Neural crest cell (in vitro differentiated cells): ENCODE measurements around the gene TMEM9B. TPM values are rescaled to one million over a fixed set of nuclear protein-coding genes. Genes with fewer than 3 reads are reported as not detected.
"Not testable (repeated sequence)": the region's sequence is repeated elsewhere in the genome, so short reads cannot be mapped to it uniquely, and the experiment has no call there.

ENCODE experiments used
- DNase-seq: peaks from one replicate; pipeline ENCODE4 v3.0.0; 2021; ENCODE audit warnings: low read depth, mixed read lengths, low spot score
- H3K27ac Mint-ChIP-seq: one replicate; pipeline ENCODE4 v1.8.0; 2021; ENCODE audit warnings: mild to moderate bottlenecking, mixed read lengths; ENCODE audit not compliant: unreplicated experiment
- H3K27me3 Mint-ChIP-seq: 2 replicates; pipeline ENCODE4 v1.8.0; 2021; ENCODE audit warnings: low read depth, mild to moderate bottlenecking, mixed read lengths
- H3K36me3 Mint-ChIP-seq: 2 replicates; pipeline ENCODE4 v1.8.0; 2021; ENCODE audit warnings: low read depth, mild to moderate bottlenecking, mixed read lengths
- H3K4me1 Mint-ChIP-seq: 2 replicates; pipeline ENCODE4 v1.8.0; 2021; ENCODE audit warnings: mixed read lengths
- H3K4me3 Mint-ChIP-seq: one replicate; pipeline ENCODE4 v1.8.0; 2021; ENCODE audit warnings: mild to moderate bottlenecking, mixed read lengths
- H3K9me3 Mint-ChIP-seq: 2 replicates; pipeline ENCODE4 v1.8.0; 2021; ENCODE audit warnings: mixed read lengths
- total RNA-seq: library from RNA; stranded (reverse); gene quantifications from 2 replicates; pipeline ENCODE4 v1.2.1, GENCODE V29; 2021
- TF ChIP-seq, protein P1 (sequence below): fragments of 200-600 bp; sonication (generic); conservative IDR thresholded peaks from 2 replicates; pipeline ENCODE4 v1.5.0; 2021; ENCODE audit warnings: antibody characterized with exemption, mild to moderate bottlenecking

The TMEM9B gene
- total RNA-seq, 1 donor from 2014 or later: 15.7 TPM

DNA sequence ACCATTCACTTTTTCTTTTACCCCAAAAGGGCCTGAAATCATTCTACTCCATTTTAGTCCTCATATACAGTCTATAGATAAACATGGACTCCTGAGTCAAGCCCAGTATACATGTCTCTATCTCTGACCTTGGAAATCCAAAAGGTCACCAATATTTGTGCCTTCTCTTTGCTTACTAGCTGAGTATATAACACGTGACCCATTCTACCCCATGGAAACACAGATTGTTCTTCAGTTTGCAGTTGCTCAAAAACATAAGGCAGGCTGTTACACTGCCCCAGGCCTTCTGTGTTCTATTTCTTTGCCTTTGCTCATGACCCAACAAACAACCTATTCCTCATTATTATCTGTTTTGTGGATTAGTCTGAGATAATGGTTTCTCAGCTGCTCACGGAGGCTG, 33.8 kb upstream of the TMEM9B start:
- Mint-ChIP-seq H3K4me3 (no peak overlapping the region), H3K36me3 (no peaks in the 10 kb centered on the region), H3K27me3 (peaks cover 39% of the 10 kb centered on the region), H3K27ac (no peak overlapping the region), H3K9me3 (no peaks in the 10 kb centered on the region), H3K4me1 (peaks cover 4% of the 10 kb centered on the region)
- DNase-seq: no peak
- TF ChIP-seq, protein P1, sequence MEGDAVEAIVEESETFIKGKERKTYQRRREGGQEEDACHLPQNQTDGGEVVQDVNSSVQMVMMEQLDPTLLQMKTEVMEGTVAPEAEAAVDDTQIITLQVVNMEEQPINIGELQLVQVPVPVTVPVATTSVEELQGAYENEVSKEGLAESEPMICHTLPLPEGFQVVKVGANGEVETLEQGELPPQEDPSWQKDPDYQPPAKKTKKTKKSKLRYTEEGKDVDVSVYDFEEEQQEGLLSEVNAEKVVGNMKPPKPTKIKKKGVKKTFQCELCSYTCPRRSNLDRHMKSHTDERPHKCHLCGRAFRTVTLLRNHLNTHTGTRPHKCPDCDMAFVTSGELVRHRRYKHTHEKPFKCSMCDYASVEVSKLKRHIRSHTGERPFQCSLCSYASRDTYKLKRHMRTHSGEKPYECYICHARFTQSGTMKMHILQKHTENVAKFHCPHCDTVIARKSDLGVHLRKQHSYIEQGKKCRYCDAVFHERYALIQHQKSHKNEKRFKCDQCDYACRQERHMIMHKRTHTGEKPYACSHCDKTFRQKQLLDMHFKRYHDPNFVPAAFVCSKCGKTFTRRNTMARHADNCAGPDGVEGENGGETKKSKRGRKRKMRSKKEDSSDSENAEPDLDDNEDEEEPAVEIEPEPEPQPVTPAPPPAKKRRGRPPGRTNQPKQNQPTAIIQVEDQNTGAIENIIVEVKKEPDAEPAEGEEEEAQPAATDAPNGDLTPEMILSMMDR: no peak

DNA sequence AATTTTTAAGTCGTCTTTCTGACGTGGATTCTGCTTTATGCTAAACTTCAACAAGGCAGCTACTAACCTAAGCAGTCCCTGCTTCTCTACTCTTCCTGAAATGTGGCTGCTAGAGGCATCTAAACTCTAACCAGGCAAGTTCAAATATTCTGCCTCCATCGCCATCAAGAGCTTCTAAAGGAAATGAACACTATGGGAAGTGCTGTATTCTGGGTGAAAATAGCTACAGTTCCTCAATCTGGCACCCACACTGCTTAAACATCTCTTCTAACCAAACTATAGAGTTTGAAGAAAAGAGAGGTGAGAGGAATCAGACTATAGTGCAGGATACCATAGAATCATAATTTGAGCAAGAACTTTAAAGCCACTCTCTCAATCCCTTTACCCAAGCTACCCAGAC, 33.2 kb upstream of the TMEM9B start:
- Mint-ChIP-seq H3K4me3 (no peak overlapping the region), H3K4me1 (peaks cover 4% of the 10 kb centered on the region), H3K36me3 (no peaks in the 10 kb centered on the region), H3K27ac (no peak overlapping the region), H3K27me3 (peaks cover 33% of the 10 kb centered on the region), H3K9me3 (no peaks in the 10 kb centered on the region)
- TF ChIP-seq, protein P1: no peak
- DNase-seq: no peak

DNA sequence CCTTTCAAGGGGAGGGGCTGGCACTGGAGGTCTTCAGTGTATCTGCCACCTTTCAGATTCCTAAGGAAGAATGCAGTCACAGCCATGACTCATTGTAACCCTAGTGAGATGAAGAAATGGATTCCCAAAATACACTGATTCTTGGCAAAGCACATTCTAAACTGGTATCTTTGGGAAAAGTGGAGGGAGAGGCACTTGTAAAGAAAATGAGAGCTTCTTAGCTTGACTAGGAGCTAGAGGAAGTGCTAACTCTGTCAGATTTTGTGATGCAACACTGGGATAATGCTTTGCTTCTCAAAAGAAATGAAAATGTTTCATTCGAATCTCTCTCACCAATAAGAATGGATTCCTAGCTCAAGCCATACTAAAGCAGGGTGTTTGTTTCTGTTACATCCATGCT, 25.2 kb upstream of the TMEM9B start:
- Mint-ChIP-seq H3K4me3 (no peak overlapping the region), H3K27ac (no peak overlapping the region), H3K36me3 (no peaks in the 10 kb centered on the region), H3K9me3 (no peaks in the 10 kb centered on the region), H3K4me1 (peaks cover 4% of the 10 kb centered on the region), H3K27me3 (peaks cover 3% of the 10 kb centered on the region)
- DNase-seq: no peak
- TF ChIP-seq, protein P1: no peak

DNA sequence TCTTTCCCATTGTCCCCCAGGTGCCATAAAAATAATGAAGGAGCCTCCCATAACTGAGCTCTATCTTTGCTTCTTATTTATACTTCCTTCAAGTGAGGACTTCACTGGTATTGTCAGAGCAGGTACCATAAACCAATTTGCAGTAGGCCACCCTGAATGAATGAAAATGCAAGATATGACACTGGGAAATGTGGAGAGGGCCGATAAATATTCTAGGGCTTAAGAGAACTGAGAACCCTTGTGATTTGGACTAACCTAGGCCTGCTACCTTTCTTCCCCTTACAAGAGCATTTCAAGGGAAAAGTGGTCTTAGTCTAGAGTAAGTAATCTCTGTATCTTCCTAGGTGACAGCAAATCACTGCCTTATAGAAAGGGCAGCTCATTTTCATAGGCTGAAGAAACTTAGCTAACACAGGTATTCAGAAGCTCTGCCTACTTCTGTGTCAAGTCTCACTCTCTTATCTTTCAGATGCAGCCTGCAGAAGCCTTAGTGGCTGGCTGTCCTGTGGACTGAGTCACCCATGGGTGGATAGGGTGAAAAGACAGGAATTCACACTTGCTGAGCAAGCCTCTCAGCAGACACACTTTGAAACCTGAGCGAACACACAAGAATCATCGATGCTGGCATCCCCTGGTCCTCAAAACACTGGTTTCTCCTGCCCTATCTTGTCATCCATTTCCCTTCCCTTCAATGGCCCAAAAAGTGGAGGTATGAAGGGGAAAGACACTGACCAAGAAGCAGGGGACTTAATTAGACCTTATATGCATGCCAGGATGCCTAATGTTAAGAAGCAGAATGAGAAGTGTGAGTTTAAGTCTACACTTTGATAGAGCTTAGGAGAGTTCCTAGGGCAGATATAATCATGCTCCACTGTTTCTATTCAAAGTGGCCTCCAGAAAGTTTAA, 24.3 kb upstream of the TMEM9B start:
- TF ChIP-seq, protein P1: no peak
- no peak for DNase-seq
- Mint-ChIP-seq H3K4me1 (no peaks in the 10 kb centered on the region), H3K9me3 (no peaks in the 10 kb centered on the region), H3K36me3 (no peaks in the 10 kb centered on the region), H3K27me3 (peaks cover 3% of the 10 kb centered on the region), H3K27ac (no peak overlapping the region), H3K4me3 (no peak overlapping the region)

DNA sequence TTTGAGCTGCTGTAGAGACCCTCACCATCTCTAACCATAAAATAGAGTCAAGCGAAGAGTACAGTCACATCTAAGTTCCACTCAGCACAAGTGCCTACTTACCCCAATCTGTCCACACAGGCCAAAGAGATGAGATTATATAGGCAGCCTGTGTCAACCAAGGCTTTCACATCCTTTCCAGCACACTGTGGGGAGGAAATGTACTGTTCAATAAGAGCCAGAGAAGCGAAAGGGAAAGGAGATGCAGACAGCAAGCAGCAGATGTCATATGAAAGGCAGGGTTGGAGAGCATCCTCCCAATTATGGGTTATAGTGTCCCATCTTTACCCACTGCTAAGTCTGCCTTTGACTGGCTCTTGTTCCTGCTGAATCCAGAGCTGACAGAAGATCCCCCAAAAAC, 23.2 kb upstream of the TMEM9B start:
- Mint-ChIP-seq H3K4me3 (no peak overlapping the region), H3K27ac (no peak overlapping the region), H3K9me3 (no peaks in the 10 kb centered on the region), H3K36me3 (no peaks in the 10 kb centered on the region), H3K4me1 (no peaks in the 10 kb centered on the region), H3K27me3 (peaks cover 3% of the 10 kb centered on the region)
- TF ChIP-seq, protein P1: no peak
- no peak for DNase-seq

DNA sequence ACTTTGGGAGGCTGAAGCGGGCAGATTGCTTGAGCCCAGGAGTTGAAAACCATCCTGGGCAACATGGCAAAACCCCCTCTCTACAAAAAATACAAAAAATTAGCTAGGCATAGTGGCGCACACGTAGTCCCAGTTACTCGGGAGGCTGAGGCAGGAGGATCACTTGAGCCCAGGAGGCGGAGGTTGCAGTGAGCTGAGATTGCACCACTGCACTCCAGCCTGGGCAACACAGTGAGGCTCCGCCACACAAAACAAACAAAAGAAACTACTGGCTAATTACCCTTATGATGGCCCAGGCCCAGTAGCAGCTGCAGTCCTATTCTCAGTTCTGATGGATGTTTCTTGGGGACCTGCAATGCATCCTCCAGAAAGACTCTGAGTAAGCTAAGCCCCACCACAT, 22.5 kb upstream of the TMEM9B start:
- DNase-seq, H3K9me3 Mint-ChIP-seq, H3K27me3 Mint-ChIP-seq, H3K4me1 Mint-ChIP-seq, H3K27ac Mint-ChIP-seq, H3K36me3 Mint-ChIP-seq, H3K4me3 Mint-ChIP-seq: not testable (repeated sequence)
